A549 (cell line): ENCODE data around the gene NTRK3.

ENCODE experiments used
- CTCF ChIP-seq: fragments of >200 bp; sonication (Bioruptor Twin); formaldehyde crosslinking; IDR thresholded peaks from 3 replicates; pipeline ENCODE4 v1.5.1; 2016
- GATA3 ChIP-seq: IDR thresholded peaks from 2 replicates; pipeline ENCODE4 v1.6.1; 2012; ENCODE audit warnings: borderline replicate concordance
- RCOR1 ChIP-seq: fragments of 150-350 bp; IDR thresholded peaks from 2 replicates; pipeline ENCODE4 v1.6.1; 2014; ENCODE audit warnings: antibody characterized with exemption, low read length, low read depth
- RNF2 ChIP-seq: fragments of 200-600 bp; sonication (generic); IDR thresholded peaks from 2 replicates; pipeline ENCODE4 v1.6.1; 2016; ENCODE audit warnings: low read depth, mild to moderate bottlenecking, antibody characterized with exemption, moderate library complexity, borderline replicate concordance
- SMC3 ChIP-seq: fragments of >200 bp; sonication (Bioruptor Twin); formaldehyde crosslinking; IDR thresholded peaks from 3 replicates; pipeline ENCODE4 v1.6.1; 2018; ENCODE audit warnings: inconsistent platforms
- TFCP2L1 ChIP-seq: fragments of 250-450 bp; sonication (Bioruptor Pico); IDR thresholded peaks from 2 replicates; pipeline ENCODE4 v1.5.0; 2021; ENCODE audit warnings: mild to moderate bottlenecking

GRCh38 chr15:87849181-87849580 is 407.4 kb downstream of the NTRK3 start:
- TF ChIP-seq CTCF, result no peak
- TF ChIP-seq TFCP2L1 (CRISPR knock-in tag), result no peak
- no peak for TF ChIP-seq RCOR1
- no peak for TF ChIP-seq GATA3
- no peak for TF ChIP-seq SMC3
- no peak for TF ChIP-seq RNF2
